GM12872 (cell line): Measurements from ENCODE around the gene VPS33A.

Source experiments
- CTCF ChIP-seq: IDR thresholded peaks from 3 replicates; pipeline ENCODE4 v1.5.1; 2011; ENCODE audit warnings: low read depth, mild to moderate bottlenecking, low read length, moderate library complexity; ENCODE audit not compliant: insufficient read depth

The VPS33A gene

GRCh38 chr12:122304924-122305323 lies 38.6 kb upstream of the VPS33A start:
- no peak for TF ChIP-seq CTCF

GRCh38 chr12:122303068-122303467 lies 36.8 kb upstream of the VPS33A start:
- TF ChIP-seq CTCF = no peak

GRCh38 chr12:122298071-122298748 lies 31.9 kb upstream of the VPS33A start:
- TF ChIP-seq CTCF = no peak

- TF ChIP-seq CTCF = no peak
These were observed 31.2 kb upstream of the VPS33A start for GRCh38 chr12:122297494-122297893.

- no peak for TF ChIP-seq CTCF
These were observed 29.6 kb upstream of the VPS33A start for GRCh38 chr12:122295877-122296276.

GRCh38 chr12:122293081-122293480 lies 26.8 kb upstream of the VPS33A start:
- TF ChIP-seq CTCF = no peak

- TF ChIP-seq CTCF = no peak
These were observed 25.1 kb upstream of the VPS33A start for GRCh38 chr12:122291431-122291830.
